PC-9 (cell line): ENCODE measurements around the gene CHP1. TPM values are rescaled to one million over a fixed set of nuclear protein-coding genes. Genes with fewer than 3 reads are reported as not detected.

Source experiments
- BruUV-seq: library from RNA; stranded (reverse); fragments of 400-500 nt; replicated peaks from 2 replicates; lab custom pipeline; 2021; lab: Mats Ljungman, UMichigan
- CTCF ChIA-PET: fragments of 300-600 bp; sonication (Branson Sonifier 250); formaldehyde crosslinking; loops from one replicate; lab custom pipeline; 2022; ENCODE audit warnings: antibody characterized with exemption; lab: Charles Lee
- POLR2A ChIA-PET: fragments of 300-600 bp; sonication (Branson Sonifier 250); formaldehyde crosslinking; loops from one replicate; lab custom pipeline; 2022; ENCODE audit warnings: antibody characterized with exemption; ENCODE audit not compliant: unreplicated experiment; lab: Charles Lee
- DNase-seq, 2 experiments: peaks; one replicate each; pipeline versions ENCODE4 v3.0.0 to v3.0.0-alpha.2; 2015 to 2022; ENCODE audit warnings: mixed read lengths in 1 of 2
- H2AFZ ChIP-seq: fragments of 200-600 bp; sonication (generic); 2 replicates; pipeline ENCODE4 v1.8.1; 2017; ENCODE audit warnings: antibody characterized with exemption
- H3F3A ChIP-seq: fragments of 200-600 bp; sonication (generic); 2 replicates; pipeline ENCODE4 v1.8.1; 2017; ENCODE audit warnings: antibody characterized with exemption, mild to moderate bottlenecking, low read depth; ENCODE audit not compliant: insufficient read depth
- H3K27ac ChIP-seq: fragments of 200-600 bp; sonication (generic); 2 replicates; pipeline ENCODE4 v1.6.1; 2016; ENCODE audit warnings: mixed run types
- H3K27me3 ChIP-seq: fragments of 200-600 bp; sonication (generic); 2 replicates; pipeline ENCODE4 v1.6.1; 2016; ENCODE audit warnings: low read depth, mixed run types; ENCODE audit not compliant: insufficient read depth
- H3K36me3 ChIP-seq: fragments of 200-600 bp; sonication (generic); 2 replicates; pipeline ENCODE4 v1.6.1; 2016; ENCODE audit warnings: low read depth, mixed run types
- H3K4me1 ChIP-seq: fragments of 200-600 bp; sonication (generic); replicated peaks from 2 replicates; pipeline ENCODE4 v1.6.1; 2016; ENCODE audit warnings: mixed run types; ENCODE audit not compliant: insufficient read depth
- H3K4me2 ChIP-seq: fragments of 200-600 bp; sonication (generic); 2 replicates; pipeline ENCODE4 v1.6.1; 2017; ENCODE audit warnings: mixed run types
- H3K4me3 ChIP-seq: fragments of 200-600 bp; sonication (generic); 2 replicates; pipeline ENCODE4 v1.6.1; 2016; ENCODE audit warnings: mixed run types
- H3K79me2 ChIP-seq: fragments of 200-600 bp; sonication (generic); 2 replicates; pipeline ENCODE4 v1.6.1; 2017; ENCODE audit warnings: low read depth, mixed run types
- H3K9me2 ChIP-seq: fragments of 200-600 bp; sonication (generic); 2 replicates; pipeline ENCODE4 v1.8.1; 2017; ENCODE audit warnings: mild to moderate bottlenecking; ENCODE audit not compliant: insufficient read depth
- H3K9me3 ChIP-seq: fragments of 200-600 bp; sonication (generic); 2 replicates; pipeline ENCODE4 v1.8.1; 2016; ENCODE audit warnings: low read depth; ENCODE audit not compliant: insufficient read depth
- H4K20me1 ChIP-seq: fragments of 200-600 bp; sonication (generic); 2 replicates; pipeline ENCODE4 v1.8.1; 2017; ENCODE audit not compliant: insufficient read depth
- EZH2 ChIP-seq: fragments of 200-600 bp; sonication (generic); IDR thresholded peaks from 2 replicates; pipeline ENCODE4 v1.8.0; 2017; ENCODE audit warnings: antibody characterized with exemption, low read depth
- intact Hi-C: fragments of 100-400 bp; cut with micrococcal nuclease; formaldehyde crosslinking; loops from one replicate; pipeline ENCODE4 v1.10.0; 2022; ENCODE audit not compliant: unreplicated experiment
- total RNA-seq: library from RNA; stranded (reverse); gene quantifications from 2 replicates; pipeline ENCODE4 v1.2.3, GENCODE V29; 2021
- TF ChIP-seq, protein P1 (sequence below): fragments of 200-600 bp; sonication (generic); conservative IDR thresholded peaks from 2 replicates; pipeline ENCODE4 v1.6.1; 2017; ENCODE audit warnings: mixed run types, antibody characterized with exemption, mild to moderate bottlenecking, moderate library complexity

Gene CHP1
- total RNA-seq, 1 experiment from 2014 or later = 199 TPM

DNA sequence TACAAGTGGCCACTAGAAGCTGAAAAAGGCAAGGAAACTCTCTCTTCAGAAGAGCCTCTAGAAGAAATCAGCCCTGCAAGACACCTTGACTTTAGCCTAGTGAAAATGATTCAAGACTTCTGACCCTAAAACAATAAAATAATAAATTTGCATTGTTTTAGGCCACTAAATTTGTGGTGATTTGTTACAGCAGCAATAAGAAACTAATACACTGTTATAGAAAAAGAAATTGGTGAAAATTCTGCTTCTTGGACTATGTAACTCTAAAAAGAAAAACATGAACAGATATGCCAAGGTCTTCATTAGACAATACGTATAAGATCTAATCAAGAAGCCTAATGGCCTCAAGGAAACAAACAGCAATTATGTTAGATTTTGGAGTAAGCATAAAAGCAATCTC is 36.6 kb upstream of the CHP1 start:
- Histone ChIP-seq H3K4me3 (no peak overlapping the region), H3K4me1 (no peaks in the 10 kb centered on the region), H3K79me2 (no peaks in the 10 kb centered on the region), H3K9me2 (no peaks in the 10 kb centered on the region), H2AFZ (no peak overlapping the region), H3F3A (no peaks in the 10 kb centered on the region), H3K36me3 (no peaks in the 10 kb centered on the region), H3K27ac (no peak overlapping the region), H4K20me1 (no peaks in the 10 kb centered on the region), H3K27me3 (no peaks in the 10 kb centered on the region), H3K4me2 (no peak overlapping the region), H3K9me3 (no peaks in the 10 kb centered on the region)
- no TSS peak for BruUV-seq
- ChIA-PET POLR2A (no interaction called here), CTCF (no interaction called here)
- intact Hi-C loops = no loop called here
- DNase-seq = no peak
- TF ChIP-seq EZH2 = no peak
- TF ChIP-seq, protein P1, sequence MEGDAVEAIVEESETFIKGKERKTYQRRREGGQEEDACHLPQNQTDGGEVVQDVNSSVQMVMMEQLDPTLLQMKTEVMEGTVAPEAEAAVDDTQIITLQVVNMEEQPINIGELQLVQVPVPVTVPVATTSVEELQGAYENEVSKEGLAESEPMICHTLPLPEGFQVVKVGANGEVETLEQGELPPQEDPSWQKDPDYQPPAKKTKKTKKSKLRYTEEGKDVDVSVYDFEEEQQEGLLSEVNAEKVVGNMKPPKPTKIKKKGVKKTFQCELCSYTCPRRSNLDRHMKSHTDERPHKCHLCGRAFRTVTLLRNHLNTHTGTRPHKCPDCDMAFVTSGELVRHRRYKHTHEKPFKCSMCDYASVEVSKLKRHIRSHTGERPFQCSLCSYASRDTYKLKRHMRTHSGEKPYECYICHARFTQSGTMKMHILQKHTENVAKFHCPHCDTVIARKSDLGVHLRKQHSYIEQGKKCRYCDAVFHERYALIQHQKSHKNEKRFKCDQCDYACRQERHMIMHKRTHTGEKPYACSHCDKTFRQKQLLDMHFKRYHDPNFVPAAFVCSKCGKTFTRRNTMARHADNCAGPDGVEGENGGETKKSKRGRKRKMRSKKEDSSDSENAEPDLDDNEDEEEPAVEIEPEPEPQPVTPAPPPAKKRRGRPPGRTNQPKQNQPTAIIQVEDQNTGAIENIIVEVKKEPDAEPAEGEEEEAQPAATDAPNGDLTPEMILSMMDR = no peak

DNA sequence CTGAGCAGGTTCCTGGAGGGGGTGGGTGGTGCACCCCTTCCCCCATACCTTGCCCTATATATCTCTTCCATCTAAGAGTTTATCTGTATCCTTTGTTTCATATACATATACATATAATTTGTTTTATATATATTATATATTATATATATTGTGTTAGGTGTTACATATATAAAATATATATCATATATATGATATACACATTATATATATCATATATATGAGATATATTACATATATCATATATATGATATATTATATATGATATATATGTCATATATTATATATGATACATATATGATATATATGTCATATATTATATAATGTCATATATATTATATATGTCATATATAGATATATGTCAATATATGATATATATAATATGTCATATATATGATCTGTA is 31.6 kb upstream of the CHP1 start:
- DNase-seq = no peak
- no peaks in the 10 kb centered on the region for H3K9me2 ChIP-seq
- no TSS peak for BruUV-seq
- no peaks in the 10 kb centered on the region for H3K4me1 ChIP-seq
- H3K27me3 ChIP-seq = no peaks in the 10 kb centered on the region
- POLR2A ChIA-PET = no interaction called here
- no peak overlapping the region for H3K4me2 ChIP-seq
- H3K36me3 ChIP-seq = no peaks in the 10 kb centered on the region
- CTCF ChIA-PET = no interaction called here
- H3K79me2 ChIP-seq = no peaks in the 10 kb centered on the region
- no peaks in the 10 kb centered on the region for H4K20me1 ChIP-seq
- H3K27ac ChIP-seq = no peak overlapping the region
- intact Hi-C loops = no loop called here
- H3K4me3 ChIP-seq = no peak overlapping the region
- no peaks in the 10 kb centered on the region for H3F3A ChIP-seq
- TF ChIP-seq, protein P1 = no peak
- H3K9me3 ChIP-seq = no peaks in the 10 kb centered on the region
- no peak overlapping the region for H2AFZ ChIP-seq

DNA sequence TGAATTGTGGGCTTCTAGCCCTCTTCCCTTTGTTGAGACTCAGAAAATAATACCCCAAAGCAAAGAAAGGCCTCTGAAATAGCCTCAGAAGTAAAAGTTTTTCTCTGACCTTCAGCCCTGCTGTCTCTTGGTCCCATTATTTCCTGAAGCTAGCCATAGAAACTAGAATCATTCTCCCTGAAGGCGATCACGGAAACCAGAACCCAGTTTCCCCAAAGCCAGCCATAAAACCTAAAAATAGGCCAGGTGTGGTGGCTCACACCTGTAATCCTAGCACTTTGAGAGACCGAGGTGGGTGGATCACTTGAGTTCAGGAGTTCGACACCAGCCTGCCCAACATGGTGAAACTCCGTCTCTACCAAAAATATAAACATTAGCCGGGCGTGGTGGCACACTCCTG is 27.7 kb upstream of the CHP1 start:
- H3K27me3 ChIP-seq = no peaks in the 10 kb centered on the region
- H3K9me3 ChIP-seq = no peaks in the 10 kb centered on the region
- intact Hi-C loops = no loop called here
- POLR2A ChIA-PET = no interaction called here
- CTCF ChIA-PET = no interaction called here
- no peak overlapping the region for H3K4me3 ChIP-seq
- no peak for DNase-seq
- no TSS peak for BruUV-seq
- no peaks in the 10 kb centered on the region for H3K79me2 ChIP-seq
- H4K20me1 ChIP-seq = no peaks in the 10 kb centered on the region
- H3K27ac ChIP-seq = no peak overlapping the region
- H3K4me2 ChIP-seq = no peak overlapping the region
- no peak overlapping the region for H2AFZ ChIP-seq
- H3K36me3 ChIP-seq = no peaks in the 10 kb centered on the region
- H3K4me1 ChIP-seq = peaks cover 10% of the 10 kb centered on the region
- H3K9me2 ChIP-seq = no peaks in the 10 kb centered on the region
- no peak for TF ChIP-seq EZH2
- TF ChIP-seq, protein P1 = no peak
- H3F3A ChIP-seq = peaks cover 9% of the 10 kb centered on the region
